ENCODE data around the gene DDX54. TPM values are rescaled to one million over a fixed set of nuclear protein-coding genes. Genes with fewer than 3 reads are reported as not detected.

Gene DDX54
- total RNA-seq, 6 experiments from 2014 or later, result 60.1 to 71.0 (median 61.9) TPM

- no peak overlapping the region for H3K4me3 Mint-ChIP-seq
- H3K36me3 Mint-ChIP-seq (ENCODE audit: low read depth), result no peaks in the 10 kb centered on the region
- TF ChIP-seq, protein P1, sequence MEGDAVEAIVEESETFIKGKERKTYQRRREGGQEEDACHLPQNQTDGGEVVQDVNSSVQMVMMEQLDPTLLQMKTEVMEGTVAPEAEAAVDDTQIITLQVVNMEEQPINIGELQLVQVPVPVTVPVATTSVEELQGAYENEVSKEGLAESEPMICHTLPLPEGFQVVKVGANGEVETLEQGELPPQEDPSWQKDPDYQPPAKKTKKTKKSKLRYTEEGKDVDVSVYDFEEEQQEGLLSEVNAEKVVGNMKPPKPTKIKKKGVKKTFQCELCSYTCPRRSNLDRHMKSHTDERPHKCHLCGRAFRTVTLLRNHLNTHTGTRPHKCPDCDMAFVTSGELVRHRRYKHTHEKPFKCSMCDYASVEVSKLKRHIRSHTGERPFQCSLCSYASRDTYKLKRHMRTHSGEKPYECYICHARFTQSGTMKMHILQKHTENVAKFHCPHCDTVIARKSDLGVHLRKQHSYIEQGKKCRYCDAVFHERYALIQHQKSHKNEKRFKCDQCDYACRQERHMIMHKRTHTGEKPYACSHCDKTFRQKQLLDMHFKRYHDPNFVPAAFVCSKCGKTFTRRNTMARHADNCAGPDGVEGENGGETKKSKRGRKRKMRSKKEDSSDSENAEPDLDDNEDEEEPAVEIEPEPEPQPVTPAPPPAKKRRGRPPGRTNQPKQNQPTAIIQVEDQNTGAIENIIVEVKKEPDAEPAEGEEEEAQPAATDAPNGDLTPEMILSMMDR (IDR thresholded peaks at IDR 0.05), result no peak
- peaks cover 14% of the 10 kb centered on the region for H3K27me3 Mint-ChIP-seq (ENCODE audit: insufficient read depth)
- no peaks in the 10 kb centered on the region for H3K9me3 Mint-ChIP-seq
- H3K4me1 Mint-ChIP-seq (ENCODE audit: low read depth), result no peaks in the 10 kb centered on the region
- no peak overlapping the region for H3K27ac Mint-ChIP-seq
- DNase-seq, result no peak
These were observed 68.4 kb downstream of the DDX54 start for GRCh38 chr12:113116875-113117274.

DNA sequence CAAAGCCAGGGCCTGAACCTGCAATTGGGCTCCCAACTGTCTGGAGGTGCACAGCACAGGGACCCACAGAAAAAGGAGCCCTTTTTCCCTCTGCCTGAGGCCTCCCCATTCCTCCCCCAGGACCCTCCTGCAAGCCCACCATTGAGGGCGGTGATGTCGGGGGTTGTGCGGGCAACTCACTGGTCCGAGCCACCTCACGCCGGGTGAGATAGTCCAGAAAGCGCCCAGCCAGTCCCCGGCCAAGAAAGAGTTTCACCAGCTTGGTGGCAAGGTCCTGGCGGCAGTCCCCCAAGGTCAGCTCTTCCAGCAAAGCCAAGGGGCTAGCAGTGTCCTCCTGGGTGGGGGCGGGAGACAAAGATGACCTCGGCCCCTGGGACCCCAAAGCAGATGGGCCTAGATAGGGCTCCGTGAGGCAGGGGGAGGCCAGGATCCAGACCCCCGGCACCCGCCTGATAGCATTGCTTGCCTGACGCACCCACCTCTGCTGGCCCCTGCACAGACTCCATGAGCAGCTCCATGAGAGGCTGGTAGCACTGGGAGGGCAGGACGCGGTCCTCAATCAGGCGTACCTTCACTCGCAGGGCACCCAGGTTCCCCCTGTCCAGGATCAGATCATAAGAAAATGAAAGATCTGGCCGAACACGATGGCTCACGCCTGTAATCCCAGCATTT, 69.7 kb downstream of the DDX54 start:
- no peaks in the 10 kb centered on the region for H3K36me3 Mint-ChIP-seq (ENCODE audit: low read depth)
- H3K4me3 Mint-ChIP-seq, result no peak overlapping the region
- DNase-seq, result no peak
- H3K27ac Mint-ChIP-seq, result no peak overlapping the region
- no peaks in the 10 kb centered on the region for H3K4me1 Mint-ChIP-seq (ENCODE audit: low read depth)
- H3K9me3 Mint-ChIP-seq, result no peaks in the 10 kb centered on the region
- peaks cover 21% of the 10 kb centered on the region for H3K27me3 Mint-ChIP-seq (ENCODE audit: insufficient read depth)
- TF ChIP-seq, protein P1 (IDR thresholded peaks at IDR 0.05), result no peak

- Mint-ChIP-seq H3K4me3 (no peak overlapping the region), H3K4me1 (ENCODE audit: low read depth) (no peaks in the 10 kb centered on the region), H3K27me3 (ENCODE audit: insufficient read depth) (peaks cover 30% of the 10 kb centered on the region), H3K9me3 (no peaks in the 10 kb centered on the region), H3K36me3 (ENCODE audit: low read depth) (no peaks in the 10 kb centered on the region), H3K27ac (no peak overlapping the region)
- no peak for DNase-seq
- TF ChIP-seq, protein P1 (IDR thresholded peaks at IDR 0.05), result no peak
These were observed 70.7 kb downstream of the DDX54 start for GRCh38 chr12:113114447-113115178.

DNA sequence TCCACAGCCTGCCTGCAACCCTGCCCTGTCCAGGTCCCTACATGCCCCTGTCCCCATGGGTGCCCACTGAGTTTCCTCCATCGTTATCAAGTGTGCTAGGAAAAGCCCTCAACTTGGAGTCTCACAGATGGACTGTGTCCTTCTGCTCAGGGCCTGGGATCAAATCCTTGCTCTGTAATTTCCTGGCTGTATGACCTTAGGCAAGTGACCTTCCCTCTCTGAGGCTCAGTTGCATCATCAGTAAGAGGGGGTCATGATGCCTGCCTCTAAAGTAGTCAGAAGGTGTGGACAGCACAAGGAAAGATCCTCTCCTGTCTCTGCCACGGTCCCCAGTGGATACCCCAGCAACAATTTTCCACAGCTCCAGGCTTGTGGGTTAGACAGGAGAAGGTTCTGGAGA, 71.9 kb downstream of the DDX54 start:
- Mint-ChIP-seq H3K4me1 (ENCODE audit: low read depth) (no peaks in the 10 kb centered on the region), H3K27ac (no peak overlapping the region), H3K9me3 (no peaks in the 10 kb centered on the region), H3K27me3 (ENCODE audit: insufficient read depth) (peaks cover 37% of the 10 kb centered on the region), H3K36me3 (ENCODE audit: low read depth) (no peaks in the 10 kb centered on the region), H3K4me3 (no peak overlapping the region)
- DNase-seq, result no peak
- TF ChIP-seq, protein P1 (IDR thresholded peaks at IDR 0.05), result no peak

GRCh38 chr12:113112043-113112899, 73.0 kb downstream of the DDX54 start:
- H3K9me3 Mint-ChIP-seq, result no peaks in the 10 kb centered on the region
- H3K36me3 Mint-ChIP-seq (ENCODE audit: low read depth), result no peaks in the 10 kb centered on the region
- TF ChIP-seq, protein P1 (IDR thresholded peaks at IDR 0.05), result no peak
- H3K4me1 Mint-ChIP-seq (ENCODE audit: low read depth), result no peaks in the 10 kb centered on the region
- H3K4me3 Mint-ChIP-seq, result no peak overlapping the region
- H3K27ac Mint-ChIP-seq, result no peak overlapping the region
- DNase-seq, result no peak
- peaks cover 37% of the 10 kb centered on the region for H3K27me3 Mint-ChIP-seq (ENCODE audit: insufficient read depth)

Data from HFFc6 (cell line).